Measurements from ENCODE around the gene DEFB108B. TPM values are rescaled to one million over a fixed set of nuclear protein-coding genes. Genes with fewer than 3 reads are reported as not detected.
"Not testable (repeated sequence)": the region's sequence is repeated elsewhere in the genome, so short reads cannot be mapped to it uniquely, and the experiment has no call there.

Gene DEFB108B, protein sequence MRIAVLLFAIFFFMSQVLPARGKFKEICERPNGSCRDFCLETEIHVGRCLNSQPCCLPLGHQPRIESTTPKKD
- polyA plus RNA-seq (2012; ENCODE audit: missing spikeins): not detected

DNA sequence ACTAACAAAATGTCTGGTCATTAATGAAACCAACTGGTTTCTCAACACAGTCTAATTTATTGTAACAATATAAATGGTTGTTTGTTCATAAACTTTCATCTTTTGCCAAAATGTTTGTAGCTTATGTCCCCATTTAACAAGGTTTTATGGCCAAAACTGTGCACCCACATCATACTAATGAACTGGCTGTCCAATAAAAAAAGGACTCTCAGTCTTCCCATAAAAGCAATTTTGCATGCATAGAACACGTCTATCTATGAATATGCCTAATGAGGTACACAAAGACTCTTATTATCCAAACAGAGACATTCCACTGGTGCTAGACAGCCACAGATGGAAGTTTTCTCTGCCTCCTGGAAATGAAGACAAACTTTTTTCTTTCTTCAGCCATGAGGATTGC is at the start of gene DEFB108B:
Gene DEFB108B (plus strand): TSS at position 390 of the 400 bp plus-strand sequence. CDS start 0 bp downstream, at position 390.
- DNase-seq (ENCODE audit: insufficient read length); FAIRE-seq: not testable (repeated sequence)

- DNase-seq (ENCODE audit: insufficient read length): peak; percentile 66
- FAIRE-seq: not testable (repeated sequence)
Observed at GRCh38 chr11:71786114-71786847, 46.7 kb upstream of the DEFB108B start.

- FAIRE-seq (peak; percentile 56), DNase-seq (ENCODE audit: insufficient read length) (peak; percentile 70)
Observed at GRCh38 chr11:71786848-71787097, 46.2 kb upstream of the DEFB108B start.

DNA sequence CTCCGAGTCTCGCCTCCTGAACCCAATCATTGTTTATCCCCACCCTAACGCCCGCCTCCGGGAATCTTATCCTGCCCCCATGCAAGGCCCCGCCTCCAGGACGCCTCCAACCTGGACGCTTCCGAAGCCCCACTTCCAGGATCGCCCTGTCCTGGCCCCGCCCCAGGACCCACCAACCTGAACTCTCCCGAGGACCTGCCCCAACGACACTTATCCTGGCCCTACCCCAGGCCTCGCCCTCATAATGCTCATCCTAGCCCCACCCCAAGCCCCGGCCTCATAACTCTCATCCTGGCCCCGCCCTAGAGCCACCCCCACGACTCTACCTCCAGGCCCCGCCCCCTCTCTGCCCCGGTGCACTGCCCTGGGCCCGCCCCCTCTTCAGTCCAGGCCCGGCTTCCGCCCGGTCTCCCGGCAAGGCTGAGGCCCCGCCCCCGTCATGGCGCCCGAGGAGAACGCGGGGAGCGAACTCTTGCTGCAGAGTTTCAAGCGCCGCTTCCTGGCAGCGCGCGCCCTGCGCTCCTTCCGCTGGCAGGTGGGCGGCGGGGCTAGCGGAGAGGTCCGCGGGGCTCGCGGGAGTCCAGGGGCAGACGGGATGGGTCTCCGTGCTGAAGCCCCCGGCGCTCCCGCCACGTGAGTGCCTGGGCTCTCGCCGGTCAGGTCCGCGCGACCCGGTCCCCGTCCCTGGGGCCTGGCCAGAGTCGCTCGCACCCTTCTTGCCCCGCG is 45.7 kb upstream of the DEFB108B start:
- DNase-seq (ENCODE audit: insufficient read length): peak; percentile 58
- TF ChIP-seq POLR2A (IDR thresholded peaks at IDR 0.05; ENCODE audit: low read depth, low read length) (no peak; the same call in 1 of the 2 replicates), POLR2AphosphoS5 (IDR thresholded peaks at IDR 0.05; ENCODE audit: low read depth, low read length) (no peak), TAF1 (IDR thresholded peaks at IDR 0.05; ENCODE audit: borderline replicate concordance, low read depth, low read length) (no peak)
- peak; percentile 90 for FAIRE-seq

DNA sequence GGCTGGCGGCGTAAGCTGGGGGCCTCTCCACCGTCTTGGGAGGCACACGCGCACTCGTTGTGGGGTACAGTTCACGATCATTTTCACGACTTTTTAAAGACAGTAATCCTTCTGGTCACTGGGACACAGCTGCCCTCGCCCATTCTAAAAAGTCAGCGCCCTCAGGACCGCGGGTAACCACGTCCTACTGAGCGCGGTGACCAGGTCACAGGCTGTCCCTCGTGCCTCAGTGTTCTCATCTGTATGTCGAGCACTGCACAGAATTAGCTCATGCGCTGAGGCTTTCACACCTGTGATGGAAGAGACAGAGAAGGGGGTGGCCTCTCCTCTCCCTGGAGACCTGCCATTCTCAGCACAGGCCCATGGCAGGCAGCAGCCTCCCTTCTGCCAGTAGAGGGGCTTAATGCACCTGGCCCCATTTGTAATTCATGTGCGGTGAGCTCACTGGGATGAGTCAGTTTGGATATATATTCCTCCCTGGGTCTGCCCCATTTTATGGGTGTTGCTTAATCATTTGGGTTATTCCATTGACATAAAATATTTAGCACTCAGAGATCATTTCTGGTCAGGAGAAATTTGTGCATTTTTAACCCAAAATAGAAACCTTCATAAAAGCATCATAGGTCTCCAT is 45.1 kb upstream of the DEFB108B start:
- DNase-seq (ENCODE audit: insufficient read length); FAIRE-seq: not testable (repeated sequence)

DNA sequence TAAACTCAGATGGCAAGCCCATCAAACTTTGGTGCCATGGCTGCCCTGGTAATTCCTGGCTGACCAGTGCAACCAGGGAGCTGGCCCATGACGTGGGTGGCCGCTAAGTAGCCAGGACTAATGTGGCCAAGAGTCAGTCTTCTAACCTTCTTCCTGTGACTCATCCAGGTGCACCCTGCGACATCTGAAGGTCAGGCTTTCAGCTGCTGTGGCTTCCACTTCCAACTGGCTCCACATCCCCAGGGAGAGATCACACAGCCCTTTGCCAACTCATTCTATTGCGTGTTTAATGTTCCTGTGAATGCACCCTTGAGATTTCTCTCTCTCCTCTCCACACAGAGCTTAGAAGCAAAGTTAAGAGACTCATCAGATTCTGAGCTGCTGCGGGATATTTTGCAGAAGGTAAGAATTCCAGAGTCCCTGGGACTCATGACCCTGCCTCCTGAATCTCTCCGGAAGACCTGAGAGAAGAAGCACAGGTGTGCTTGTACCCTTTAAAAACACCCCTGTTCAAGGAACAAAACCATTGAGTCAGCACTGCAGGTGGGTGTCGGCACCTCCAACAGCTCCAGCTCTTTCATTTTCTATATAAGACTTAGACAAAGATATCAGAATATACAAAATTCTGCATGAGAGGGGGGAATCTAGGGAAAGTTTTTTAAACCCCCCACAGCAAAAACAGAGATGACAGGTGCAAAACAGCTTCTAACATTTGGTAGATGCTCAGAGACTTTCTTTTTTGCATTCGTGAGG is 43.4 kb upstream of the DEFB108B start:
- not testable (repeated sequence) for FAIRE-seq; DNase-seq (ENCODE audit: insufficient read length)

GRCh38 chr11:71791111-71791510 is 41.9 kb upstream of the DEFB108B start:
- FAIRE-seq; DNase-seq (ENCODE audit: insufficient read length): not testable (repeated sequence)

DNA sequence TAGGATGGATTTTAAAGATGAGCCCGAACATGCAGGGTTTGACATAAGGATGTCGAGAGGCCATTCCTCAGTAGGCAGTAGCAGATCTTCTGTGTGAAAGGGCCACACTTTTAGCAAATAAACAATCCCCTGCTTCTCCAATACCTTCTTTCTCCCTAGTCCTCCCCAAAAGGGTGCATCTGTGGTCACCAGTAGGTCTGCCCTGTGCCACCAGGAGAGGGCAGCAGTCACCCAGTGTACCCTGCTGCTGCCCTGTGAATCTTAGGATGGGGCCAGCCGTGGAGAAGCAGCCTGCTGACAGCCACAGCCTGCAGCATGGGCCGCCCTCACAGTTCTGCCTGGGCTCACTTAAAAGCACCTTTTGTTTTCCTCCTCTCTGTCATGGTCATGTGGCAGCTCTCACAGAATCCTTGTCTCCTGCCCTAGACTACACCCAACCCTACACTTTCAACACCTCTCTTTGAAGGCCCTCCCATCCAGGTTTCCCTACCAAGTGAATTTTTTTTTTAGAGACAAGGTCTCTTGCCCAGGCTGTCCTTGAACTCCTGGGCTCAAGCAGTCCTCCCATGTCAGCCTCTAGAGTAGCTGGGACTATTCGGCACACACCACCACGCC is 40.3 kb upstream of the DEFB108B start:
- DNase-seq (ENCODE audit: insufficient read length): not testable (repeated sequence)
- peak; percentile 33 for FAIRE-seq

- not testable (repeated sequence) for FAIRE-seq
Observed at GRCh38 chr11:71794386-71795040, 38.5 kb upstream of the DEFB108B start.

GRCh38 chr11:71795236-71795635 is 37.8 kb upstream of the DEFB108B start:
- DNase-seq (ENCODE audit: insufficient read length); FAIRE-seq: not testable (repeated sequence)

More at GRCh38 chr11:71794386-71795040, 38.5 kb upstream of the DEFB108B start:
- DNase-seq (ENCODE audit: insufficient read length): not testable (repeated sequence)

- FAIRE-seq; DNase-seq (ENCODE audit: insufficient read length): not testable (repeated sequence)
Observed at GRCh38 chr11:71796016-71796415, 37.0 kb upstream of the DEFB108B start.

DNA sequence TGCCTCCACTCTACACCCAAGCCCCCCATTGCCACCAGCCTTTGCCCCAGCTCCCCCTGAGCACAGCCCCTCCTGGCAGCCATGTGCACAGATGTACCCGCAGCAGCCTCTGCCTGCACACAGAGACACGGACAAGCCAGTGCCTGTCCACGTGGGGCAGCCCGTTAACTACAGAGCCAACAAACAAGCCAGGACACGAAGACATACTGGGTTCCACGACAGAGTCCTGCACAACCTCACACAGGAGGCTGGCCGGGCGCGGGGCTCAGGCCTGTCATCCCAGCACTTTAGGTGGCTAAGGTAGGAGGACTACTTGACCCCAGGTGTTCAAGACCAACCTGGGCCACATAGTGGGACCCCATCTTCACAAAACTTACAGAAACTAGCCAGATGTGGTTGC is 36.2 kb upstream of the DEFB108B start:
- FAIRE-seq; DNase-seq (ENCODE audit: insufficient read length): not testable (repeated sequence)

DNA sequence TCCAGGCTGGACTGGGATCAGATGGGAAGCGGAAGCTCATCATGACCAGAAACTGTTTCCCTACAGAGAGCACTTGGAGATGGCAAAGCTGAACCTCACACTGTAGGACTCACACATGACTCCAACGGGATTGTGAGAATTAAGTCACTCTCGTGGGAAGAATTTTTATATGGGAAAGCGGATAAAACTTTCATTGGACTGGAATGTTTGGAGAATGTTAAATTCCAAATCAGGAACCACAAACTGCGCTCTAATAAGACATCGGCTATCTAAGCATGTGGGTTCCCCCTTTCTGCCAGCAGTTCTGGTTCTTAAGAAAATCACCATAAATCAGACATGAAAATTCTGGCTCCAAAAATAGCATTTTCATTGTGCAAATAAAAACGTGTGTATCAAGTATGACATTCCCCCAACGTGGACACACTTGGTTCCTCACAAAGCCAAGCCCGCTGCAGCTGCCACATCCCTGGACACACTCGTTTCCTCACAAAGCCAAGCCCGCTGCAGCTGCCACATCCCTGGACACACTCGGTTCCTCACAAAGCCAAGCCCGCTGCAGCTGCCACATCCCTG is 33.4 kb upstream of the DEFB108B start:
- not testable (repeated sequence) for FAIRE-seq; DNase-seq (ENCODE audit: insufficient read length)

GRCh38 chr11:71800335-71800953 is 32.6 kb upstream of the DEFB108B start:
- FAIRE-seq: peak; percentile 30
- DNase-seq (ENCODE audit: insufficient read length): peak; percentile 63

DNA sequence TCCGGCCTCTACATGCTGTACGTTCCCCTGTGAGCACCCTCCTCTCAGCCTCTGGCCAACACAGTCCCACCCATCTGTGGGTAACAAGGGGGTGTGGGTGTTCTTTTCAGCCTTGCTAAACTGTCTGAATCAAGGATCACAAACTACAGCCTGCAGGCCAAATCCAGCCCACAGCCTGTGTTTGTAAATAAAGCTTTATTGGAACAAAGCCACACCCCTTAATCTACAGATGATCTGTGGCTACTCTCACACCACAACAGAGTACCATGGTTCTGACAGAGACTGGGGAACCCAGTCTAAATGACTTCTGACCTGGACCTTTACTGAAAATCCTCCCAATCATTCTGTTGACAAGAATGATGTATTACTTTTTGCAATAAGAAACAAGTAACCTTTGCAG is 32.0 kb upstream of the DEFB108B start:
- not testable (repeated sequence) for FAIRE-seq; DNase-seq (ENCODE audit: insufficient read length)

DNA sequence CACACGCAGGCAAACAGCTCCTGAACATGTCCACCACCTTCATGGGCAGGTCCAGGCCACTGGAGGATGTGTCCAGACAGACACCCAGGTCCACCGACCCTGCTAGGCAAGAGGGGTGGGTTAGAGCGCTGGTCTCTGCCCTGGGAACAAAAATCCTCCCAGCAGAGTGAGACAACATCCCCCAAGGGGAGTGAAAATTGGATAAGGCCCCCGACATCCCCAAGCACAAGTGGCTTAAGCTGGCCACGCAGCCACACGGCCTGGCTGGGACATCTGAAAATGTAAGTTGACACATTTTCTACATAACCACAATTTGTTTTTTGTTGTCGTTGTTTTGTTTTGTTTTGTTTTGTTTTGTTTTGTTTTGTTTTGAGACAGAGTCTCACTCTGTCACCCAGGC is 30.1 kb upstream of the DEFB108B start:
- not testable (repeated sequence) for DNase-seq (ENCODE audit: insufficient read length); FAIRE-seq

- not testable (repeated sequence) for DNase-seq (ENCODE audit: insufficient read length); FAIRE-seq
Observed at GRCh38 chr11:71804158-71804947, 28.6 kb upstream of the DEFB108B start.

Measured in GM12892 (cell line).